Kidney tubule cell (primary cell): Measurements from ENCODE around the gene TACC2.

ENCODE experiments used
- DNase-seq: peaks from one replicate; pipeline ENCODE4 v3.0.0-alpha.2; 2018; ENCODE audit warnings: low spot score

TACC2 gene

GRCh38 chr10:122143238-122143841 is 154.4 kb downstream of the TACC2 start:
- DNase-seq, result no peak

GRCh38 chr10:122144199-122144598 is 155.2 kb downstream of the TACC2 start:
- no peak for DNase-seq

GRCh38 chr10:122145113-122145512 is 156.2 kb downstream of the TACC2 start:
- DNase-seq, result no peak

- DNase-seq, result peak; percentile 57
These were observed 158.7 kb downstream of the TACC2 start for GRCh38 chr10:122147663-122148062.

GRCh38 chr10:122148876-122149560 is 160.1 kb downstream of the TACC2 start:
- DNase-seq, result no peak

GRCh38 chr10:122149561-122150505 is 160.9 kb downstream of the TACC2 start:
- no peak for DNase-seq

- DNase-seq, result no peak
These were observed 162.2 kb downstream of the TACC2 start for GRCh38 chr10:122151121-122151694.

GRCh38 chr10:122152544-122152943 is 163.6 kb downstream of the TACC2 start:
- DNase-seq, result no peak

- no peak for DNase-seq
These were observed 165.1 kb downstream of the TACC2 start for GRCh38 chr10:122154031-122154544.

- DNase-seq, result no peak
These were observed 165.8 kb downstream of the TACC2 start for GRCh38 chr10:122154545-122155366.

GRCh38 chr10:122157451-122157850 is 168.5 kb downstream of the TACC2 start:
- DNase-seq, result no peak

GRCh38 chr10:122158362-122158761 is 169.4 kb downstream of the TACC2 start:
- DNase-seq, result no peak

- no peak for DNase-seq
These were observed 170.4 kb downstream of the TACC2 start for GRCh38 chr10:122159141-122159970.

GRCh38 chr10:122161795-122162194 is 172.8 kb downstream of the TACC2 start:
- no peak for DNase-seq

GRCh38 chr10:122162671-122163173 is 173.8 kb downstream of the TACC2 start:
- DNase-seq, result no peak

- DNase-seq, result peak; percentile 25
These were observed 174.4 kb downstream of the TACC2 start for GRCh38 chr10:122163174-122164022.

- no peak for DNase-seq
These were observed 175.1 kb downstream of the TACC2 start for GRCh38 chr10:122164023-122164601.

GRCh38 chr10:122164815-122165483 is 176.0 kb downstream of the TACC2 start:
- DNase-seq, result peak; percentile 83
